ENCODE results near the gene OR6S1.
"Not testable (repeated sequence)": the region's sequence is repeated elsewhere in the genome, so short reads cannot be mapped to it uniquely, and the experiment has no call there.

GRCh38 chr14:20595726-20596125, 45.8 kb downstream of the OR6S1 start:
- TF ChIP-seq, protein P1, sequence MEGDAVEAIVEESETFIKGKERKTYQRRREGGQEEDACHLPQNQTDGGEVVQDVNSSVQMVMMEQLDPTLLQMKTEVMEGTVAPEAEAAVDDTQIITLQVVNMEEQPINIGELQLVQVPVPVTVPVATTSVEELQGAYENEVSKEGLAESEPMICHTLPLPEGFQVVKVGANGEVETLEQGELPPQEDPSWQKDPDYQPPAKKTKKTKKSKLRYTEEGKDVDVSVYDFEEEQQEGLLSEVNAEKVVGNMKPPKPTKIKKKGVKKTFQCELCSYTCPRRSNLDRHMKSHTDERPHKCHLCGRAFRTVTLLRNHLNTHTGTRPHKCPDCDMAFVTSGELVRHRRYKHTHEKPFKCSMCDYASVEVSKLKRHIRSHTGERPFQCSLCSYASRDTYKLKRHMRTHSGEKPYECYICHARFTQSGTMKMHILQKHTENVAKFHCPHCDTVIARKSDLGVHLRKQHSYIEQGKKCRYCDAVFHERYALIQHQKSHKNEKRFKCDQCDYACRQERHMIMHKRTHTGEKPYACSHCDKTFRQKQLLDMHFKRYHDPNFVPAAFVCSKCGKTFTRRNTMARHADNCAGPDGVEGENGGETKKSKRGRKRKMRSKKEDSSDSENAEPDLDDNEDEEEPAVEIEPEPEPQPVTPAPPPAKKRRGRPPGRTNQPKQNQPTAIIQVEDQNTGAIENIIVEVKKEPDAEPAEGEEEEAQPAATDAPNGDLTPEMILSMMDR (IDR thresholded peaks at IDR 0.05) = not testable (repeated sequence)
- TF ChIP-seq POLR2A (IDR thresholded peaks at IDR 0.05) = not testable (repeated sequence)

Measured in body of pancreas (tissue), 4 donors.